Measurements from ENCODE around the gene LGR4.

Gene LGR4

DNA sequence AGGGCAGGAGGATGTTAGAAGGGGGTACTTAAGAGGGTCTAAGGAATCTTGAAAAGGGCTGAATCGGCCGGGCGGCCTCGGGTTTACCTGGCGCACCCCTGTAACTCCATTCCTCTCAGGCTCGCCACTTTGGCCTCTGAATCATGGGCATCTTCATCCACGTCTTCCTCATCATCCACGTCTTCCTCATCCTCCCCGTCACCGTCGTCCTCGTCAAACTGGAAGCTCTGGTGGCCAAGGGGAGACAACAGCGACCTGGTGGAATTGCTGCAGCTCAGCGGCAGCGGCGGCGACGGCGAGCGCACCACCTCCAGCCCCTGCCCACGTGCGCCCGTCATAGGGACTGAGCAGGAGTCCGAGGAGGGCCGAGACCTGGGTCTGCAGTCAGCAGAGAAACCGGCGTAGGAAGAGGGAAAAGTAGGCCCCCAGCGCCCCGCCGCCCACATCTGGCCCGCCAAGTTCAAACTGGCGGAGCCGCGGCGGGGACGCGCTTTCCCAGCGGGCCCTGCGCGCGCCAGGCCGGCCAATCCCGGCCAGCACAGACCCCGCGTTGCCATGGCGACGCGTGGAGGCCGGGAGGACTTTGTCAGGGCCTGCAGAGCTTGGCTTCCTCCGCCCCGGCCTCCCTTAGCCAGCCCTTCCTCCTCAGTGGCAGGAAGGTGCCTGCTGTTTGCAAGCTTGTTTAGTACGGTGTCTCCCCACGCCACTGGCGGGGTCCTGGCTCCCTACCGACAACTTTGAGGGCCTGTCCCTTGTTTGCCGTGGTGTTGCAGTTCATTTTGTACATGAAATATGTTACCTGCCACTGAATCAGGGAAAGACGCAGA lies 109.6 kb downstream of the LGR4 start, which contains the start of gene CCDC34 (continued):
- TF ChIP-seq ZNF555 (tag by site-specific recombination; conservative IDR thresholded peaks at IDR 0.05): no peak
- no peak for TF ChIP-seq ZNF626 (tag by site-specific recombination; IDR thresholded peaks at IDR 0.05)
- TF ChIP-seq ZBTB8A (tag by site-specific recombination; IDR thresholded peaks at IDR 0.05): peak; percentile 88
- TF ChIP-seq, protein P1, sequence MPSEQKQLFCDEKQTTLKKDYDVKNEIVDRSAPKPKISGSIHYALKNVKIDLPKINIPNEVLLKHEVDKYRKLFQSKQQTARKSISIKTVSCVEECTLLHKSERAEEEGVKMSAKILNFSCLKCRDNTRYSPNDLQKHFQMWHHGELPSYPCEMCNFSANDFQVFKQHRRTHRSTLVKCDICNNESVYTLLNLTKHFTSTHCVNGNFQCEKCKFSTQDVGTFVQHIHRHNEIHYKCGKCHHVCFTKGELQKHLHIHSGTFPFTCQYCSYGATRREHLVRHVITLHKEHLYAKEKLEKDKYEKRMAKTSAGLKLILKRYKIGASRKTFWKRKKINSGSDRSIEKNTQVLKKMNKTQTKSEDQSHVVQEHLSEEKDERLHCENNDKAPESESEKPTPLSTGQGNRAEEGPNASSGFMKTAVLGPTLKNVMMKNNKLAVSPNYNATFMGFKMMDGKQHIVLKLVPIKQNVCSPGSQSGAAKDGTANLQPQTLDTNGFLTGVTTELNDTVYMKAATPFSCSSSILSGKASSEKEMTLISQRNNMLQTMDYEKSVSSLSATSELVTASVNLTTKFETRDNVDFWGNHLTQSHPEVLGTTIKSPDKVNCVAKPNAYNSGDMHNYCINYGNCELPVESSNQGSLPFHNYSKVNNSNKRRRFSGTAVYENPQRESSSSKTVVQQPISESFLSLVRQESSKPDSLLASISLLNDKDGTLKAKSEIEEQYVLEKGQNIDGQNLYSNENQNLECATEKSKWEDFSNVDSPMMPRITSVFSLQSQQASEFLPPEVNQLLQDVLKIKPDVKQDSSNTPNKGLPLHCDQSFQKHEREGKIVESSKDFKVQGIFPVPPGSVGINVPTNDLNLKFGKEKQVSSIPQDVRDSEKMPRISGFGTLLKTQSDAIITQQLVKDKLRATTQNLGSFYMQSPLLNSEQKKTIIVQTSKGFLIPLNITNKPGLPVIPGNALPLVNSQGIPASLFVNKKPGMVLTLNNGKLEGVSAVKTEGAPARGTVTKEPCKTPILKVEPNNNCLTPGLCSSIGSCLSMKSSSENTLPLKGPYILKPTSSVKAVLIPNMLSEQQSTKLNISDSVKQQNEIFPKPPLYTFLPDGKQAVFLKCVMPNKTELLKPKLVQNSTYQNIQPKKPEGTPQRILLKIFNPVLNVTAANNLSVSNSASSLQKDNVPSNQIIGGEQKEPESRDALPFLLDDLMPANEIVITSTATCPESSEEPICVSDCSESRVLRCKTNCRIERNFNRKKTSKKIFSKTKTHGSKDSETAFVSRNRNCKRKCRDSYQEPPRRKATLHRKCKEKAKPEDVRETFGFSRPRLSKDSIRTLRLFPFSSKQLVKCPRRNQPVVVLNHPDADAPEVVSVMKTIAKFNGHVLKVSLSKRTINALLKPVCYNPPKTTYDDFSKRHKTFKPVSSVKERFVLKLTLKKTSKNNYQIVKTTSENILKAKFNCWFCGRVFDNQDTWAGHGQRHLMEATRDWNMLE (tag by site-specific recombination; conservative IDR thresholded peaks at IDR 0.05; ENCODE audit: low read depth): no peak
- TF ChIP-seq ZNF660 (tag by site-specific recombination; IDR thresholded peaks at IDR 0.05): no peak
- peak; percentile 42; the same call in 1 of the 2 replicates for TF ChIP-seq KLF8 (tag by site-specific recombination; IDR thresholded peaks at IDR 0.05)
- no peak; the same call in 1 of the 2 replicates for TF ChIP-seq ZNF629 (tag by site-specific recombination; IDR thresholded peaks at IDR 0.05)
- TF ChIP-seq ZBTB1 (tag by site-specific recombination; IDR thresholded peaks at IDR 0.05): no peak
- no peak for TF ChIP-seq MZF1 (tag by site-specific recombination; IDR thresholded peaks at IDR 0.05; ENCODE audit: borderline replicate concordance)
- TF ChIP-seq ZNF19 (tag by site-specific recombination; IDR thresholded peaks at IDR 0.05; ENCODE audit: low read depth): no peak
- TF ChIP-seq, protein P2, sequence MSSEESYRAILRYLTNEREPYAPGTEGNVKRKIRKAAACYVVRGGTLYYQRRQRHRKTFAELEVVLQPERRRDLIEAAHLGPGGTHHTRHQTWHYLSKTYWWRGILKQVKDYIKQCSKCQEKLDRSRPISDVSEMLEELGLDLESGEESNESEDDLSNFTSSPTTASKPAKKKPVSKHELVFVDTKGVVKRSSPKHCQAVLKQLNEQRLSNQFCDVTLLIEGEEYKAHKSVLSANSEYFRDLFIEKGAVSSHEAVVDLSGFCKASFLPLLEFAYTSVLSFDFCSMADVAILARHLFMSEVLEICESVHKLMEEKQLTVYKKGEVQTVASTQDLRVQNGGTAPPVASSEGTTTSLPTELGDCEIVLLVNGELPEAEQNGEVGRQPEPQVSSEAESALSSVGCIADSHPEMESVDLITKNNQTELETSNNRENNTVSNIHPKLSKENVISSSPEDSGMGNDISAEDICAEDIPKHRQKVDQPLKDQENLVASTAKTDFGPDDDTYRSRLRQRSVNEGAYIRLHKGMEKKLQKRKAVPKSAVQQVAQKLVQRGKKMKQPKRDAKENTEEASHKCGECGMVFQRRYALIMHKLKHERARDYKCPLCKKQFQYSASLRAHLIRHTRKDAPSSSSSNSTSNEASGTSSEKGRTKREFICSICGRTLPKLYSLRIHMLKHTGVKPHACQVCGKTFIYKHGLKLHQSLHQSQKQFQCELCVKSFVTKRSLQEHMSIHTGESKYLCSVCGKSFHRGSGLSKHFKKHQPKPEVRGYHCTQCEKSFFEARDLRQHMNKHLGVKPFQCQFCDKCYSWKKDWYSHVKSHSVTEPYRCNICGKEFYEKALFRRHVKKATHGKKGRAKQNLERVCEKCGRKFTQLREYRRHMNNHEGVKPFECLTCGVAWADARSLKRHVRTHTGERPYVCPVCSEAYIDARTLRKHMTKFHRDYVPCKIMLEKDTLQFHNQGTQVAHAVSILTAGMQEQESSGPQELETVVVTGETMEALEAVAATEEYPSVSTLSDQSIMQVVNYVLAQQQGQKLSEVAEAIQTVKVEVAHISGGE (tag by site-specific recombination; conservative IDR thresholded peaks at IDR 0.05; ENCODE audit: low read depth): 0 out of 2 replicates have a peak, but pooled peaks have one; percentile 32
- TF ChIP-seq SP7 (tag by site-specific recombination; IDR thresholded peaks at IDR 0.05): peak; percentile 59; the same call in 1 of the 2 replicates
- no peak for TF ChIP-seq WT1 (tag by site-specific recombination; IDR thresholded peaks at IDR 0.05)

DNA sequence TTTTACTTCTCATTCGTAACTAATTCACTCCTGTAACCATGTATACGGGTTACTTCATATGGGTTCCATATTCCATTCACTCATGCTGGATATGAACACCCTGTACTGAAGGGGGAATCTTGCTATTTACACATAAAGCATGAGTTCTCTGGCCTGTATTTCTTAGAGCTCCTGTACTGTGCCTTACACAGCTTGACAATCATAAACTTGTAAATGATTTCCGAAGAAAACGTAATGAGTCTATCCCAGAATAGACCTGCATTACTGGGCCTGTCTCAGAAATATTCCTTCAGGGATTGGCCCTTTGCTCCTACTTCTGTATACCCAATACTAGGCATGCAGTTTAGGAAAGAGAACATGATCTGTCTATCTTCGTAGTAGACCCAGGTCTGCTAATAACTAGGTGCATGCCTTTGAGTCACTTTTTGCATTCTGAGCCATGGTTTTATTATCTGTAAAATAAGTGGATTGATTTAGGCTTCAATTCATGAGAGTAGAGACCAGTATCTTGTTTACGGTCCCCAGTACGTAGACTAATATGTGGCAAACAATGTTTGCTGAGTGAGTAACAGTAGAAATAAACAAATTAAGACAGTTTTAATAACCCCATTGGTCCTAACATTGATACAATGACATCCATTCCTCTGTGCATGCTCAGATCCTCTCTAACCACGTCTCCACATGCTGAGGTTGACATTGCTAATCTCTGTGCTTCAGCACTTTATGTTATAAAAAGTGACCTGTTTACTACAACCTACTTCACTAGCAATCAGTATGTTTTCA lies 110.8 kb downstream of the LGR4 start:
- CTCF ChIA-PET: interaction anchor here (1.2 to 2.5 kb wide), 2 partner anchors 123 to 178 kb away, joined by 5 to 10 read pairs; no protein-coding TSS in a partner anchor
- H3K9me3 ChIP-seq (ENCODE audit: control insufficient read depth, insufficient read depth, low read depth, low read length): no peaks in the 10 kb centered on the region; the same call in 1 of the 2 replicates
- peaks cover 0 to 12% of the 10 kb centered on the region in 2 experiments; a peak in 1 of 3 replicates for H3K36me3 ChIP-seq (ENCODE audit: control insufficient read depth in 2 of 2, insufficient read depth in 1 of 2, low read length in 2 of 2)
- no peak overlapping the region for H3K27ac ChIP-seq (ENCODE audit: extremely low read depth, low read depth, low read length)
- H3K4me3 ChIP-seq (ENCODE audit: low read depth, low read length): peak overlapping the region; percentile 98
- no peaks in the 10 kb centered on the region for H3K4me1 ChIP-seq (ENCODE audit: control insufficient read depth, insufficient read depth, low read length)
- POLR2A ChIA-PET: no interaction called here
- TF ChIP-seq KLF10 (tag by site-specific recombination; IDR thresholded peaks at IDR 0.05) (no peak), SCRT2 (tag by site-specific recombination; IDR thresholded peaks at IDR 0.05) (no peak), ZFP41 (tag by site-specific recombination; IDR thresholded peaks at IDR 0.05; ENCODE audit: borderline replicate concordance) (no peak), ZBTB21 (tag by site-specific recombination; IDR thresholded peaks at IDR 0.05) (no peak), ZBTB17 (tag by site-specific recombination; IDR thresholded peaks at IDR 0.05) (no peak)
- TF ChIP-seq, protein P3, sequence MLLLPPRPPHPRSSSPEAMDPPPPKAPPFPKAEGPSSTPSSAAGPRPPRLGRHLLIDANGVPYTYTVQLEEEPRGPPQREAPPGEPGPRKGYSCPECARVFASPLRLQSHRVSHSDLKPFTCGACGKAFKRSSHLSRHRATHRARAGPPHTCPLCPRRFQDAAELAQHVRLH (tag by site-specific recombination; IDR thresholded peaks at IDR 0.05): no peak
- TF ChIP-seq, protein P4, sequence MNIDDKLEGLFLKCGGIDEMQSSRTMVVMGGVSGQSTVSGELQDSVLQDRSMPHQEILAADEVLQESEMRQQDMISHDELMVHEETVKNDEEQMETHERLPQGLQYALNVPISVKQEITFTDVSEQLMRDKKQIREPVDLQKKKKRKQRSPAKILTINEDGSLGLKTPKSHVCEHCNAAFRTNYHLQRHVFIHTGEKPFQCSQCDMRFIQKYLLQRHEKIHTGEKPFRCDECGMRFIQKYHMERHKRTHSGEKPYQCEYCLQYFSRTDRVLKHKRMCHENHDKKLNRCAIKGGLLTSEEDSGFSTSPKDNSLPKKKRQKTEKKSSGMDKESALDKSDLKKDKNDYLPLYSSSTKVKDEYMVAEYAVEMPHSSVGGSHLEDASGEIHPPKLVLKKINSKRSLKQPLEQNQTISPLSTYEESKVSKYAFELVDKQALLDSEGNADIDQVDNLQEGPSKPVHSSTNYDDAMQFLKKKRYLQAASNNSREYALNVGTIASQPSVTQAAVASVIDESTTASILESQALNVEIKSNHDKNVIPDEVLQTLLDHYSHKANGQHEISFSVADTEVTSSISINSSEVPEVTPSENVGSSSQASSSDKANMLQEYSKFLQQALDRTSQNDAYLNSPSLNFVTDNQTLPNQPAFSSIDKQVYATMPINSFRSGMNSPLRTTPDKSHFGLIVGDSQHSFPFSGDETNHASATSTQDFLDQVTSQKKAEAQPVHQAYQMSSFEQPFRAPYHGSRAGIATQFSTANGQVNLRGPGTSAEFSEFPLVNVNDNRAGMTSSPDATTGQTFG (tag by site-specific recombination; IDR thresholded peaks at IDR 0.05; ENCODE audit: borderline replicate concordance): no peak
